GM19238 (cell line): ENCODE data around the gene ADAMTSL3.

Experiments
- DNase-seq: peaks from one replicate; pipeline ENCODE4 v3.0.0; 2011; ENCODE audit warnings: low spot score; ENCODE audit not compliant: insufficient read length

ADAMTSL3 gene

GRCh38 chr15:83918011-83918410, 264.1 kb downstream of the ADAMTSL3 start:
- DNase-seq = no peak

DNA sequence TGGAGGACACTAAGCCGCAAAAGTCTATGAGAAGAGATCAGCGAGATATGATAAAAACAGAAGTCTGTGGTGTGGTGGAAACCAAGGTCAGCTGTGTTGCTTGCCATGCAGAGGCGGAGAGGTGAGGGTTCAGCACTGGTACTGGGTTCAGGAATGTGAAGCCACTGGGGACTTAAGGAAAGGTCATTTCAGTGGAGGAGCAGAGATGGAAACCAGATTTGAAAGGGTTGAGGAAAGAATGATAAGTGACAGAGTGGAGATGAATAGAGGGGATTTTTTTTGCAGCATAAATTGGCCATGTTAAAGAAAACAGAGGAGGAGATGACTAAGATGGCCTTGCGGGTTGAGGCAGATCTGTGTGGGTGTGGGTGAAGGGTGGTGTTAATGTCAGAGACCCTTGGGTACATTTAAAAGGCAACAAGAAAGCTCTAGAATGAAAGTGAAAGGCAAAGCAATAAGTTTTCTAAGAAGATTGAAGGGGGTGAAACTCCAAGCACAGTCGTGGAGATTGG, 265.5 kb downstream of the ADAMTSL3 start:
- no peak for DNase-seq

- no peak for DNase-seq
Observed at GRCh38 chr15:83919978-83920510, 266.1 kb downstream of the ADAMTSL3 start.

DNA sequence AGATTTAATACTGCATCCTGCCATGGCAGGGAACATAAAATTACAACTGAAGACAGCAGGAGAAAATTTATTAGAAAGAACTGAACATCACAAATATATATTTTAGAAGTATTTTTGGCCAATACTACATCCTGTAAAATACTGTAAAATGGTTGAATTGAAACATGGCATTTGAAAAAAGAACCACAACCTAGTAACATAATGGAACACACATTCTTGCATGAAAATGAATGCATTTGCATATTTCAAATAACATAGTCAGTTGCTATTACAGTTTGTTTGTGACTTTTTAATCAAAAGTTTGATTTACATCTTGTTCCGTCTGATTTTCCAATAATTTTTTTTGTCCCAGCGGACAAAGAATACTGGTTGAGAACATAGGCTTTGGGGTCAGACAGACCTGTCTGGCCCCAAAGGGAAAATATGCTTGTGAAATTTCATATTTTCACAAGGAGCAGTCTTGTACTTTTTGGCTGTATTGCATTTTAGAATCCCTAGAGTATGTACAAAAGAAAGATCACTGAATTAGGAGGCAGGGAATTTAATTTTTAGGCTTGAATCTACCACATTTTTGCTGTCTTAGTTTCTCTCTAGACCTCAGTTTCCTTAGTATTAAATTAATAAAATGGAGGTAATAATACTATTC, 268.8 kb downstream of the ADAMTSL3 start:
- no peak for DNase-seq

- DNase-seq = no peak
Observed at GRCh38 chr15:83926116-83926515, 272.2 kb downstream of the ADAMTSL3 start.

- DNase-seq = no peak
Observed at GRCh38 chr15:83927704-83928391, 273.9 kb downstream of the ADAMTSL3 start.

DNA sequence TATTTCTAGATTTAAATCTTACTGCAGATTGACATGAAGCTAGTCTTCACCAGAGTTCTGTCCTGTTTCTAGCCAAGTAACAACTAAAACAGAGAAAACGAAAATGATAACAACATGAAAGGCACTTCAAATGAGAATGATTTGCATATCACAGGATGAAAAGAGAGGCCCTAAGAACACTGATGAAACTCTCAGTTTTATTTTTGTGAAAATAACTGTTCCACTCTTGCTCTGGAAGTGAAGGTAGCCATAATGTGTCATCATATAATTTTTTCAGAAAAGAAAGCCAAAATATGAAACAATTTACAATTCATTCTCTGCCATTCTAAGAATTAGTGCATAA, 274.4 kb downstream of the ADAMTSL3 start:
- DNase-seq = no peak

GRCh38 chr15:83928878-83929418, 275.0 kb downstream of the ADAMTSL3 start:
- no peak for DNase-seq

DNA sequence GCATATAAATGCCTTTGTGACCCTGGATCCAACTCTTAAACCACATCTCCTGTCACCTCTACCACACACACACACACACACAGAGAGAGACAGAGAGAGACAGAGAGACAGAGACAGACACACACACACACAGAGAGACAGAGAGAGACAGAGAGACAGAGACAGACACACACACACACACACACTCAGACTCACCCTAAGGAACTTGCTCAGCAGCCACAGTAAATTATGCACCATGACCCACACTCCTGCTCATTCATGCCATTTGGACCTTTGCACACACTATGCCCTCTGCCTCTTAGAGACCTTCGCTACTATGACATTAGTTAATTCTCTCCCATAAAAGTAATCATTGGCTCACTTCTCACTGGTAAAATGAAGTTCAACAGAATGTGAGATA, 275.7 kb downstream of the ADAMTSL3 start:
- no peak for DNase-seq

- no peak for DNase-seq
Observed at GRCh38 chr15:83930392-83931212, 276.7 kb downstream of the ADAMTSL3 start.

- no peak for DNase-seq
Observed at GRCh38 chr15:83935774-83936173, 281.9 kb downstream of the ADAMTSL3 start.

GRCh38 chr15:83940136-83940535, 286.2 kb downstream of the ADAMTSL3 start:
- DNase-seq = no peak

DNA sequence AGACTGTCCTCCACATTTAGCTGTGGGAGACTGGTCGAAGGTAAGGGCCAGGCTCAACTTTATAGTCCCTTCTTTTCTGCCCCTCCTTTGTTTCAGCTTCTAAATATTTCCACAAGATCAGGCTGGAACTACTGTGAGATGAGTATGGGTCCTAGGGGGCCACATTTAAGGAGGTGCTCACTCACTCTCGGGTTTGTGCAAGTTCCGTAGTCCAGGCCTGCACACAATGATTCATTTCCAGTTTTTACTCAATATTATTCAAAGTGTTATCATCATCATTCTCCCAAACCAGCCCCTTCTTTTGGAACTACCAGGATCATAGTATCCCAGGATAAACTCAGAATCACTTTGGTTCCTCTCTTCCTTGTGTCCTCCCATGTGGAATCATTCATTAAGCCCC, 289.1 kb downstream of the ADAMTSL3 start:
- DNase-seq = no peak

DNA sequence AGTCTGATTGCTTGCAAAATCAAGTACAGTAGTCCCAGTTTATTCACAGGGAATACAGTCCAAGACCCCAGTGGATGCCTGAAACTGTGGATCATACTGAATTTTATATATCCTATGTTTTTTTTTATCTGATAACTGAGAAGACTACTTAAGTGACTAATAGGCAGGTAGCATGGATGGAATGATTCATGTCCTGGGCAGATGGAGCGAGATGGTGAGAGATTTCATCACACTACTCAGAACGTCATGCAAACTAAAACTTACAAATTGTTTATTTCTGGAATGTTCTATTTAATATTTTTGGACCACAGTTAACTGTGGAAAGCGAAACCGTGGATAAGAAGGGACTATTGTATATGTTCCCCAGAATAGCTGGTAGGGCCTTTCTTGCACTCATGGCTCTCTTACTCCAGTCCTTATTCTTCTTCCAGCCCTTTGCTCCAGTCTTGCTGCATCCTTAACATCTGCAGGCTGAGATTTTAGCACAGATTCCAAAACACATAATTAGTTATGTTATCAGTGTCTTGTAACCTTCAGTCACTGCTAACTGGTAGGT, 290.0 kb downstream of the ADAMTSL3 start:
- no peak for DNase-seq

- DNase-seq = no peak
Observed at GRCh38 chr15:83947156-83947555, 293.2 kb downstream of the ADAMTSL3 start.

GRCh38 chr15:83954506-83954905, 300.6 kb downstream of the ADAMTSL3 start:
- DNase-seq = no peak

GRCh38 chr15:83955806-83956265, 301.9 kb downstream of the ADAMTSL3 start:
- DNase-seq = peak; percentile 10

- no peak for DNase-seq
Observed at GRCh38 chr15:83956887-83957286, 303.0 kb downstream of the ADAMTSL3 start.

DNA sequence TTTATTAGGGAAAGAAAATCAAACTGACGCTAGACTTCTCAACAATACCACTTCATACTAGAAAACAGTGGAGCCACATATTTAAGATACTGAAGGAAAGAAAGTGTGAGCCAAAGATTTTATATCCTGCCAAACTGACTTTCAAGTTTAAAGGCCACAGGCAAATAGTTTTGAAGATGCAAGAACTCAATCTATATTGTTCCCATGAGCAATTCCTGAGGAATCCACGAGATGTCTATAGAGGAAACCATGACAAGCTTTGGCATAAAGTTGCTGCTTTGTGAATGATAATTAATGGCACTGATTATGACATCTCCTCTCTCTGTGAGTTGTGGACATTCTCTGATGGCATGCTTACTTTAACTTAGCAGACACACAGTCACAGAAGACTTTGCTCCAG, 305.6 kb downstream of the ADAMTSL3 start:
- DNase-seq = no peak

- DNase-seq = no peak
Observed at GRCh38 chr15:83960192-83960829, 306.4 kb downstream of the ADAMTSL3 start.

- DNase-seq = no peak
Observed at GRCh38 chr15:83961311-83961710, 307.4 kb downstream of the ADAMTSL3 start.
